NCI-H1694 treated with DMSO at 0.1 percent for 48 hours (cell line): ENCODE data around the gene ADGRD1.

Source experiments
- DNase-seq: peaks from one replicate; lab custom pipeline; 2025; lab: John Stamatoyannopoulos, UW

Gene ADGRD1

DNA sequence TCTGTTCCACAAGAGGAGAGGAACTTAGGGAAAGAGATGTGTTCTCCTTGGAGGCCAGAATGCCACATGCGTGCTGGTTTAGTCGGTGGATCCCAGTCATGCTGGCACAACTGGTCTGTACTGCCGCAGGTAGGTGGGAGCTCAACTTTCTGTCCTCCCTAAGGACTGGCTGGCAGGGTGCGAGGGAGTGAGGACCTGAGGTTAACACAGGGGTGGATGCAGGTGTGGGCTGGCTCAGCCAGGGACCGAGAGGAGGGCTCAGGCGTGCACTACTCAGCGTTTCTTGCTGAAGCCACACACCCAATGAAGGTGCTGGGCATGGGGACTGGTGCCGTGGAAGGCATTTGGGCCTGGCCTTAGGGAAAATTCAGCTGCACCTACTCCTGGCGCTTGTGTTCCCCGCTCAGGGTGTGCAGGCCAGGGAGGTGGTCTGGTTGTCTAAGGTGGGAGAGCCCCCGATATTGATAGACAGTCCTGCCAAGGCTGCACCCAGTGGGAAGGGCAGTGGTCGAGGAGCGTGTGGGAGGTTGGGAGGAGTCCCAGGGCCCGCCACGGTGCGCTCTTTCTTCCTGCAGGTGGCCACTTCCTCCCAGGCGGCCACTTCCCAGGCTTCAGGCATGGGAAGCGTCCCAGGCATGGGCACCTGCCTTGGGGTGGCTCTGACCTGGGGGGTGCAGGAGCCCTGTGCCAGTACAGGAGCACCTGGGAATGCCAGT is 138.4 kb downstream of the ADGRD1 start:
- DNase-seq: no peak

DNA sequence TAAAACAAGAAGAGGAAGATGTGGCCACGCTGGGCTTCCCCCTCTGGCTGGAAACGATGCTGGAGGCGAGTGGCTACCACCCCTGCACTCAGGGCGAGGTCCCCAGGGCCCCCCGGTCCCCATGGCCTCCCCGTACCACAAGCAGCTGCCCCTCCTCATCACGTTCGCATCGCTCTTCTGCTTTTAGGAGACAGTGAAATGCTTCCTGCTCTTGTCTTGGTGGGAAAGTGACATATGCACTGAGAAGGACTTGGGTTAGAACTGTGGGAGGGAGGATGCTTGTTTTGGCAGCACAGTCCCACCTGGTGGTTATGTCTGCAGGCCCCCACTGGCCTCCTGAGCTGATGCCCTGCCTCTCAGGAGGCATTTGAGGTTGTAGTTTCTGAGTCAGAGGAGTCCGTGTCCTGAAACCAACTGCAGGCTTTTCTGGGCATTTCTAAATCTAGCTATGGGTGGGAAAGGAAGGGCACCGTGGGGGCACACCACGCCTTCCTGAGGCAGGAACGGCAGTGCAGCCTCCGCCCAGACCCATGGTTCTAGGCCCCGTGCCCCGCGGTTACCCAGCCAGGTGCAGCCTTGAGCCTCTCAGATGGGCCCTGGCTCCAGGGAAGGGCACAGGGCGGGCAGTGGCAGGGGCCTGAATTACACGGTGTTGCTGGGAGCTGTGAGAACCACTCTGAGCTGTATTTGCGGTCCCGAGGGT is 139.3 kb downstream of the ADGRD1 start:
- DNase-seq: no peak

DNA sequence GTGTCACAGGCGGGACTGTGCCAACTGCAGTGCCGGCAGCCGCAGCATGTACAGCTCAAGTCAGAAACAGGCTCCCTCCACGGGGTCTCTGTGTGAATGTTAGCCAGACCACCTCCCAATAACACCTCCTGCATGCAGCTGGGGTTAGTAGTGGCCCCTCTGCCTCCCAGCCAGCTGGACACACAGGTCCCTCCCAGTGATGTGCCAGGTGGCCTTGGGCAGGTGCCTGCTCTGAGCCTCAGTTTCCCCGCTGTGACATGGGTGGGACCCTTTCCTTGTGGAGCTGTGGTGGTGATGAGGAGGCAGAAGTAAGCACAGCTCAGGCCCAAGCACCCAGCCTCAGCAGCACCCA is 139.9 kb downstream of the ADGRD1 start:
- DNase-seq: no peak

DNA sequence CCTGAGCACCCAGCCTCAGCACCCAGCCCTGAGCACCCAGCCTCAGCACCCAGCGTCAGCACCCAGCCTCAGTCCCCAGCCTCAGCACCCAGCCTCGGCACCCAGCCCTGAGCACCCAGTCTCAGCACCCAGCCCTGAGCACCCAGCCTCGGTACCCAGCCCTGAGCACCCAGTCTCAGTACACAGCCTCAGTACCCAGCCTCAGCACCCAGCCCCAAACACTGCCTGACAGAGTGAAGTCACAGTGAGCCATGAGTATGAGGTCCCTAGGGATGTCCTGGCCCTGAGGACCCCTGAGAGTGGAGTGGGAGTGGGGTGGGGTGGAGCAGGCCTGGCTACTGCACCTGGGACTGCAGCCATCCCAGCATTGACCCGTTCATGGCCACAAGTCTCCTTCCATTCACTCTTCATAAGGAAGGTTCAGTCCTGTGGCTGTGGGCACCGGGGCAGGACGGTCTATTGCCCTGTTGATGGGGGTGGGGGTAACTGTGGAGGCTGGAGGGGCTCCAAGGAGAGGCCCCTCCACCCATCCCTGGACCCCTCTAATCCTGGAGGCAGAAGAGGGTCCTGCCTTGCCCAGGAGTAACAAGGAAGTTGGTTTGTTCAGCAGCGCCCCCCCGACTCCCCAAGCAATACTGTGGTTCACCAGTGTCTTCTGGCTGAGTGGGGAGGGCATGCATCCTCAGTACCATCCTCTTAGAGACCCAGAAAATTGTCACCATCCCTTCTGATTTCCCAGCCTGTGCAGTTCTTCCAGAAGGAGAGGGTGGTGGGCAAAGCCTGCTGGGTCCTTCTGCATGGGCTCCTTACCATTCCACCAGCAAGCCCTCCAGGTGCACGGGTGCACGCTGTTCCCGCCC is 140.5 kb downstream of the ADGRD1 start:
- no peak for DNase-seq

DNA sequence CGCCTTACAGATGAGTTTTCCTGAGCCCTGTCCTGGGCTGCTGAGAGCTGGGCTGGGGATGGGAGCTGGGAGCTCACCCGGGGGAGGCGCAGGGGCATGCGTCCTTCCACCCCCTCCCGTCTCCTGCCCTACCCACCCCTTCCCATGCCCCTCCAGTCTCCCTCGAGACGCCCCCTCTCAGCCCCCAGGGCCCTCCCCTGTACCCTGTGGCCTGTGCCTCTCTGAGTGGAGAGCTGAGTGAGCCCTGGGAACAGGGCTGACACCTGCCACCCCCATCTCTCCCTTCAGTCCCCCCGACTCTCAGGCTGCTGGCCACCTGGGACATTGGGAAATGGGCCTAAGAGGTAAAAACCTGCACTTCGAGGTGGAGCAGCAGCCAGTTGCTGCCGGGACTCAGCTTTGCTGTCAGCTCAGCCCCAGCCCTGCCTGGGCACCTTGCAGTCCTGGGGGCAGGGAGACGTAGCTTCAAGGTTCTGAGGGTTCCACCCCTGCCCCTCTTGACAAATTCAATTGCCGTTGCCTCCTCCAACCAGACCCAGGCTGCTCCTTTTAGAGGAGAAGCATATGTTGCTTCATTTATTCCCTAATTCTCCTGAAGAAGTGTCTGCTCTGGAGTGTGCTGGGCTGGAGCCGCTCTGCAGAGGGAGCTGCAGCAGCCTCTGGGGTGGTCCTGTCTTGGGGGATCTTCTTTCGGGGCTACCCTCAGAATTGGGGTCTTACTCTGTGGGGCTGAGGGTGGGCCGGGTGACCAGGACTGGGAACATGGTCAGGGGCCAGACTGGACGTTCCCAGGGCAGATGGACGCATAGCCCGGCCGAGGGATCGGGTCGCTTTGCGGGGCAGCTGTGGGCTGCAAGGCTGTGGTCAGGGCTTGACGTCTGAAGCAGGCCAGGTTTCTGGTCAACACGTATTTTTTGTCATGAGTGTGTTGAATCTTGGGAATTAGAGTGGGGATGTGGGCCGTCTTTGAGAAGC is 141.4 kb downstream of the ADGRD1 start:
- no peak for DNase-seq

DNA sequence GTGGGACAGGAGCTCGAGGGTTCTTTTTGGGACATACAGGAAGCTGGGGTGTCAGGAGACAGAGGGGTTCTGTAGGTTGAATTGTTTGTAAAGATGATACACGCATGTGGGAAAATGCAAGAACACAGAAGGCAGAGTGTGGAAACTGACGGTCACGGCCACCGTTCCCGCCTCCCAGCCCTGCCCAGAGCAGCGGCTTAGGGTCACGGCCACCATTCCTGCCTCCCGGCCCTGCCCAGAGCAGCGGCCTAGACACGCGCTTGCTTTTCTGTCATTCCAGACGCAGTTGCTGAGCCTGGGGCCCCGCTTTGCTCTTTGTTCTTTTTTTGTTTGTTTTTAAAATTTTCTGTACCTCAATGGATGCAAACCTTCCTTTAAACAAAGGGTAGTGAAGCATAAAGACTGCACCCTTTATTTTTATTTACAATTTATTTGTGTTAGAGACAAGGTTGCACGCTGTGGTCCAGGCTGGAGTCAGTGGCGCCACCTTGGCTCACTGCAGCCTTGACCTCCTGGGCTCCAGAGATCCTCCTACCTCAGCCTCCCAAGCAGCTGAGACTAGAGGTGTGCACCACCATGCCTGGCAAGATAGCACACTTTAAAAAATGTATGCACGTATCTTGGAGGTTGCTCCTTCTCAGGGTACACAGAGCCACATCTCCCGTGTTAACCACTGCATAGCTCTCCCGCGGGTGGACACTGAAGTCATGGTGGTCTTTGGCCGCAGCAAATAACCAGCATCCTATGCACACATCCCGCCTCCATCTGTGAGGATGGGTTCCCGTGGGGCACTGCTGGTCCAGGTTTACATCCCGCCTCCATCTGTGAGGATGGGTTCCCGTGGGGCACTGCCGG is 142.3 kb downstream of the ADGRD1 start:
- no peak for DNase-seq

DNA sequence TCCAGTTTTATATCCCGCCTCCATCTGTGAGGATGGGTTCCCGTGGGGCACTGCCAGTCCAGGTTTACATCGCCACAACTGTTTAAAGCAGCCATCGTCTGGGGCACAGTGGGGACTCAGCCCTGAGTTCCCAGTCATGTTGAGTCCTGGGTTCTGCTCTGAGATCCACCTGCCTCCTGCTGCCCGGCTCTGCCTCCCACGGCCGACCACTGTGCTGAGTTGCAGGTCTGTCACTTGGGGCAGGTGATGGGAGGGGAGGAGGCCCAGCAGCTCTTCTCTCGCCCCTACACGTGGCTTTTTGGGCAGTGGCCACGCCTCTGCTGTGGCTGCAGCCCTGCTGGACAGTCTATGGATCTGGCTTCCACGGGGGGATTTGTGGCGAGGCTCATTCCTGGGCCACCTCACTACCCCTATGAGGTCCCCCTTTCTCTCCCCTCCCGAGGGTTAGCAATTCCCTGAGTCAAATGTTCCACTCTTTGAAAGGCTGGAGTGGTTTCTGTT is 143.0 kb downstream of the ADGRD1 start:
- DNase-seq: no peak

DNA sequence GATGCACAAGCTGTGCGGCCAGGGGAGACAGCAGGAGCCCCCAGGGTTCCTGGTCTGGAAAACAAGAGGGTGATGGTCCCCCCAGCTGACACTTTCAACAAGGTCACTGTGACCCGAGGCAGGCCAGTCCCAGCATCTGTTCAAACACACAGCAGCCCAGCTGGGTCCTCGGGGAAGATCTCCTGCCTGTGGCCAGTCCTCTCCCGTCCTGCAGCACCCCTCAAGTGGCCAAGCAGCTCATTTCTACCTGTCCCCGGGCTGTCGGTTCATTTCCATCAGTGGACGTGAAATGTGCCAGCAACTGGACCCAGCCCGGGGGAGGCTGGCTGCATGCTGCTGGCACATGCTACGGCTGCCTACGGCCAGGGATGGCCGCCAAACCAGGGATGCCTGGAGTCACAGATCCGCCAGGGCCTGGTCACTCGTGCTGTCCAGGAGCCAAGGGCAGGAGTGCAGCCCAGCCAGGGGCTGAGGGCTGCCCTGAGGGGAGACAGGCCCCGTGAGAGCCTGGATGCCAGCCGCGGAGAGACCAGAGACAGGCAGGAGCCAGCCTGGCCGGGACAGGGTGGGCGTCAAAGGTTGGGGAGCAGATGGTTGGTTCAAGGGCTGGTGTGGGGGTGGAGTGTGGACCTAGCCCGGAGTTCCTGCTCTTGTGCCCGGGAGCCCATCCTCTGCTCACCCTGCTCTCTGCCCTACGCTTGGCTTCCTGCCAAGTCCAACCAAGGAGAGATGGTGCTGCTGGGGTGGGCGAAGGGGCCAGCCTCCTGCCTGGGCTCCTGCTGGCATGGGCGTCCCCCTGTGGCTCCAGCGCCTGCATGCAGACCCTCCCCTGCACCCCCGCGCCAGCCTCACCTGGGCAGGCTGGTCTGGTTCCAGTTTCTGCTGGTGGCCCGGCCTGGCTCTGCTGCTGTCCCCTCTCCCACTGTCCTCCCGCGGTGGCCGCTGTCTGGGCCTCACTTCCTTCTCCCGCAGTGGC is 143.8 kb downstream of the ADGRD1 start:
- DNase-seq: no peak

DNA sequence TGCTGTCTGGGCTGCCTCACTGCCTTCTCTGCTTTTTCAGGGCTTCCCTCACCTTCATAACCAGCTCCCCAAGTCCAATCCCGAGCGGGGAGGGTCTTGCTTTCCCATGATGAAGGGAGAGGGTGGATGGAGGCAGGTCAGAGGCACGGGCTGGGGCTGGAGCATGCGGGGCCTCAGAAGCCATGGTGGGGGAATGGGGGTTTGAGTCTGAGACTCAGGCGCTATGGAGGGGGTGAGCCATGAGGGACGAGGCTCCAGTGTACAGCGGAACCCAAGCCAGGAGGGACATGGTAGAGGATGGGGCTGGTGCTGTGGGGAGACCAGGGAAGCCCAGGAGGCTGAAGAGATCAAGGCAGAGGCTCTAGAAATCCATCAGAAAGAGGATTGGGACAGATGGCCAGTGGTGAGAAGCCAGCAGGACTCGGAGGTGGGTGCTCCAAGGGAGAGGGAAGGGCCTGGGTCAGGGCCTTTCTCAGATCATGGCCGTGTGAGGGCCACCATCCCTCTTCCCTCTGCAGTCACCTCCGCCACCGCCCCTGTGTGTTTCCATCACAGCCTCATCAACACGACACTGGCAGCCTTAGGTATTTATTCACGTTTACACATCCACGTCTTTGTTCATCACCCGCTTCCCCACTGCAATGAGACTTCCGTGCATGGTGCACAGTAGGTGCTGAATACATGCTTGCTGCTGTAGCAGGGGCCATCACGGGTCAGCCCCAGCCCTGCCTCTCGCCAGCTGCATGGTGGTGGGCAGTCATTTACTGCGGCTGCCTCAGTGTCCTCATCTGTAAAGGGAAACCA is 144.7 kb downstream of the ADGRD1 start:
- DNase-seq: no peak

DNA sequence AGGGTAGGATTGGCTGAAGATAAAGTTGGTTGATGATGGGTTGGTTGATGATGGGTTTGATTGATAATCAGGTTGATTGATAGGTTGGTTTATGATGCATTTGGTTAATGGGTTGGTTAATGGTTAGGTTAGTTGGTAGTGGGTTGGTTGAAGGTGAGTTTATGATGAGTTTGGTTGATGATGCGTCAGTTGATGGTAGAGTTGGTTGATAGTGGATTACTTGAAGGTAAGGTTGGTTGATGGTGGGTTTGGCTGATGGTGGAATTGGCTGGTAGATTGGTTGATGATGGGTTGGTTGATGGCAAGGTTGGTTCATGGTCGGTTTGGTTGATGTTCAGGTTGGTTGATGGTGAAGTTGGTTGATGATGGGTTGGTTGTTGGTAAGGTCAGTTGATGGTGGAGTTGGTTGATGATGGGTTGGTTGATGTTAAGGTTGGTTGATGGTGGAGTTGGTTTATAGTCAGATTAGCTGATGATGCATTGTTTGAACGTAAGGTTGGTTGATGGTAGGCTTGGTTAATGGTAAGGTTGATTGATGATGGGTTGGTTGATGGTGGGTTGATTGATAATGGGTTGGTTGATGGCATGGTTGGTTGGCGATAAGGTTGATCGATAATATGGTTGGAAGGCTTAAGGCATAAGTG is 146.4 kb downstream of the ADGRD1 start:
- no peak for DNase-seq

DNA sequence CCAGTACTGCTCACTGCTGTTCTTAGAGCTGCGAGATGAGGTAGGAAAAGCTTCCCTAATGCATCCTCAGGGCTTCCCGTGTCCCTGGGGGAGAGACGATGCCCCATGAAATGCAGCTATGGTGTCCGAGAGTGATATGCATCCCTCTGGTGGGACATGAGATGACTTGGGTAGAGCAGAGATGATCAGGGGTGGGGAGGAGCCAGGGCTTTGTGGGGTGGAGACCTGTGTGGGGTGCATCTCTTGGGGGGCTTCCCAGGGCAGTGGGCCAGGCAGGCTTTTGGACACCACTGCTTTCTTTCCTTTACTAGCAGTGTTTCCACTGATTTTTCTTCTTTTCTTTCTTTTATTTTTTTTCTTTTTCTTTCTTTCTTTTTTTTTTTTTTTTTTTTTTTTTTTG is 147.3 kb downstream of the ADGRD1 start:
- DNase-seq: no peak

DNA sequence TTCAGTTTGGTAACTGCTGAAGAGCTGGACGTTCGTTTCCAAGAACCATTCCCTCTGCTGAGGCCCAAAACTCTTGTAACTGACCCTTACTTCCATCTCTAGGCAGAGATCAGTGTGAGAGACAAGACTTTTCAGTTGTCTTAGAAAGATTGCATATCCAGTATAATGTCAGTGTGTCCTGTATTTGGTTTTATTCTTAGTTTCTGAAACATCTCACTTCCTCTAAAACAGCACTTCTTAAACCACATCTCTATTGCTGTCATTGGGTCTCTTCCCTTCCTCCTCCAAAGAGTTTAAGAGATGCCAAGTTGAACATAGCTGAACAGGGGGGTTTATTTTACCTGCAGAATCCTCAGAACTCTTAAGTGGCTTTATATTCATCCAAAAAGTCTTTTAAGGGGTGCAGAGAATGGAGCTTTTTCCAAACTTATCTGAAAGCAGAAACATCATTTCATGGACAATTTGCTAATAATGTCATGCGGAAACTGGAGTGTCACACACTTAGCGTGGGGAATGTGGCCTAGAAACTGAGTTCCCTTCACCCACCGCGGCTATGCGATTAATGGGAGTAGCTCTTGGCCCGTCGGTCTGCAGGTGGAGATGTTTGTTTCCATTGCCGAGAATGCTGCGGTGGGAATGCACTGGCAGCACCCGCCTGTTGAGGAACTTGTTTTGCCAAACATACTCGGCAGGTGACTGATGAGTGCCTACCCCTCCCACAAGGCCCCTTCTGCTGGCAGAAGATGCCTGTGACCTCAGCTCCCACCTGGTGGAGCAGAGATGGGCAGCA is 148.2 kb downstream of the ADGRD1 start:
- no peak for DNase-seq

DNA sequence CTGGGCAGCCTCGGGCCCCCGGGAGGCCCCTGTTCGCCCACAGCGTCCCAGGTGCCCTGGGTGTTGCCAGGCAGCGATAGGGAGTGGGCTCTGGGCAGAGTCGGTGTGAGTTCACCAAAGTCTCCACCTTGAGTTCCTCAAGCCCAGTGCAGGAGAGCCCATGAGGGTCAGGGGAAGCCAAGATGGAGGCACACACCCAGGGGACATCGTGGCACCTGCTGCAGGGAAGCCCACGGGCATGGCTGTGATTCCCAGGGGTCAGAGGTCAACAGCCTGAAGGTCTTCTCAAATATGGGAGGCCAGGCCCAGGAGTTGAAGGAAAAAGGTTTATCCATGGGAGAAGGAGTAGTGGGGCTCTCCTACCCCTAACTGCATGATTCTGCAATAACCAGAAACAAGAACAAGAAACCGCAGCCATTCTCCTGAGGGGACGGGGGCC is 148.8 kb downstream of the ADGRD1 start:
- no peak for DNase-seq

DNA sequence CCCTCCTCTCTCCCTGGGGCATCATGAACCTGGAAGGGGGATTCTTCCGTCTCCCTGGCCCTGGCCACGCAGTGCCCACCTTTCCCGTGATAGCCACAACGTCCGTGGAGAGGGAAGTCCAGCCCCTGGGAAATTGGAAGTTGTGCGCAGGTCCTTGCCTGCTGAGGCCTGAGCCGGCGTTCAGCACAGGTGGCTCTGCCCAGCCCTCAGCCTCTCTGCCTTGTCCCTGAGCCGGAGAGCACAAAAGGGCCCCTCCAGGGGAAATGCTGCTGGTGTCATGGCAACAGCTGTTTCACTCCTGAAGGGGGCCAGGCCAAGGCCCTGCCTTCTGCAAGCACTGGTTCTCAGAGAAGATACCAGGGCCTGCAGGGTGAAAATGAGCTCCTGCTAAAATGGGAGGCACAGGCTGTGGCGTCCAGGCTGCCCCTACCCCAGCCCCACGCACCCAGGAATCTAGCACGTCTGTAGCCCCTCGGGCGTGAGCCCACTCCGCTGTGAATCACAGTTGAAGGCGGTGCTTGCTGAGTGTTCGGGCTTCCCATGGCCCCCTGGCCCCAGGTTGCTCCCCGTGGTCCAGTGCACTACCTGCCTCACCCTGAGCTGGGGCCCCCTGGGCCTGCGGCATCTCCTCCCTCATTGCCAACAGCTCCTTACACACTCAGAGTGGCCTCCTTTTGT is 149.4 kb downstream of the ADGRD1 start:
- no peak for DNase-seq

DNA sequence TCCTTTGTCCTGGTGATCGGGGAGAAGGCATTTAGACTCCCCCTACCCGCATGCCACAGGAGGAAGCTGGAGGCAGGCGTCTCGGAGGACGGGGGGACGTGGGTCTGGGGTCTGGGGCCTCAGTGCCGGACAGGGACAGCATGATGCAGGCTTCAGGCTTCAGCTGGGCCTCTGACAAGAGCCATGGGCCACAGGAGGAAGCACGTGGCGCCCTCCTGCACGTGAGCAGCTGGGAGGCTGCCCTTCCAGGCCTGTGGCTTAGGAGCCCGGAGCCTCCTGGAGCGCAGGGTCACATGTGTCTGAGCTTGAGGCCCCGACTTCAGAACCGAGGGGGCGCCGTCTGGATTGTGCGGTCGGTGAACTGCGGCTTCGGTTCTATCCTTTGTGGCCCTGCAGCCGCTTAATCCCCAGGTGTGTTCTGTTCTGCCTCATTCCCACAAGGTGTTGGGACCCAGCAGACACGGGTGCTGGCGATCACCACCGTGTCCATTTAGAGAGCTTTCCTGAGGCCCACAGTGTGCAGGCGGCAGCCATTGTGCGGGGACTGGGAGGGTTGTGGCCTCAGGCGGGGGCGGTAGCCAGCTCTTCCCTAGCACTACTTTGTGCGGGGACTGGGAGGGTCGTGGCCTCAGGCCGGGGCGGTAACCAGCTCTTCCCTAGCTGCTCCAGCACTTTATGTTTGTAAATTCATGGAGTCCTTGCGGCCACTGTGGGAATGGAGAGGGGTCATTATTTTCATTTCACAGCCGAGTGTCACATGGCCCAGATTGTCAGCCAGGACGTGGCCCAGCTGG is 150.2 kb downstream of the ADGRD1 start:
- no peak for DNase-seq
